CD4-positive, alpha-beta T cell treated with Interferon gamma for 1 hour (primary cell): Measurements from ENCODE around the gene IGFALS.

Source experiments
- DNase-seq: peaks from one replicate; pipeline ENCODE4 v3.0.0-alpha.2; 2020

Gene IGFALS

DNA sequence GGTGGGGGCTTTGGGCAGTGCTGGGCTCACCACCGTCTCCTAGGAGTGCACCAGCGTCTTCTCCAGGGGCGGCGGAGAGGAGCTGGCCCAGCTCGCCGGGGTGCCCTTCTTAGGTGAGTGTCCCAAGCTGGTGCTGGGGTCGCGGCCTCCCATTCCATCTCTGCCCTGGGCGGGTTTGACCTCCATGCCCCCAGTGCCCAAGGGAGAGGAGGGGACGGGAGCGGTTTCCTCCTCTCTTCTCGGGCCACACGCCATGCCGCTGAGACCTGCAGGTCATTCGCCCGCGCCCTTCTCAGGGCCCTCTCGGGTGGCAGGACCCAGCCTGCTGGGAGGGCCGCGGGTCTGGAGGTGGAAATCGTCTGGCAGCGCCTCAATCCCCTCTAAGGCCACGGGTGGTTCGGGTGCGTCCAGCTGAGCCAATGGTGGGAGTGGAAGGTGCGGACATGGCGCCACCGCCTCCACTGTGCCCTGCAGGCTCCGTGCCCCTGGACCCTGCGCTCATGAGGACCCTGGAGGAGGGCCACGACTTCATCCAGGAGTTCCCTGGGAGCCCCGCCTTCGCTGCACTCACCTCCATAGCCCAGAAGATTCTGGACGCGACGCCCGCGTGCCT, 5.3 kb downstream of the IGFALS start:
- DNase-seq = no peak

DNA sequence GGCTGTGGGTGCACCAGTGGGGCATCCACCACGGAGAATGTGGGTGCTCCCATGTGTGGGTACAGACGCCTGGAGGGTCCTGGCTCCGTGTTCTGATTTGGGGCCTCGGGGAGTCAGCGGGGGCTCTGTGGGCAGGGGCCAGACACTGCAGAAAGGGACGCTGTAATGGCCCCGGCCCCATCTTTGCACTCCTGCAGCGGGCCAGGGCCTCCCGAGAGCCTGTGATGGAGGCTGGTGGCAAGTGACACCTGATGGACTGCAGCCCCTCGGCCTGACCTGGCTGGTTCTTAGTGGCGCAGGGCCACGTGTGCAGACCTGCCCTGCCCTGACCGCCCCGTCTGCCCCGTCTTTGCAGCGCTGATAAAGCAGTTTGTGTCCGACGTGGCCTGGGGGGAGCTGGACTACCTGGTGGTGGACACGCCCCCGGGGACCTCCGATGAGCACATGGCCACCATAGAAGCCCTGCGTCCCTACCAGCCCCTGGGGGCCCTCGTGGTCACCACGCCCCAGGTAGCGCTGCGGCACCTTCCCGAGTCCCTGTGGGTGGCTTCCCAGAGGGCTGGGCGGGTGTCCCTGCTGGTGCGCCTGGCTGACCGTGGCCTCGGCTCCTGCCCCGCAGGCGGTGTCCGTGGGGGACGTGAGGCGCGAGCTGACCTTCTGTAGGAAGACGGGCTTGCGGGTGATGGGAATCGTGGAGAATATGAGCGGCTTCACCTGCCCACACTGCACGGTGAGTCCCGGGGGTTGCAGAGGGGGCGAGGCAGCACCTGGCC, 6.0 kb downstream of the IGFALS start:
- no peak for DNase-seq

DNA sequence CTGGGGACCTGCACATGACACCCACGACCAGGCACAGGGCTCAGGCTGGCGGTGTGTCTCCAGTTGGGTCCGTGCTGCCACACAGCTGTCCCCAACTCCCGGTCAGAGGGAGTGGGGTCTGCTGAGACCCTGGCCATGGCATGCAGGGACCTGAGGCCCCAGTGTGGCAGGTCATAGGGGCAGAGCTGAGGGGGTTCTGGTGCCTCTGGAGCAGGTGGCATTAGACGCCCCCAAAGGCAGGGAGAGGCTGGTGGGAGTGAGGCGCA, 6.5 kb downstream of the IGFALS start:
- DNase-seq = no peak

DNA sequence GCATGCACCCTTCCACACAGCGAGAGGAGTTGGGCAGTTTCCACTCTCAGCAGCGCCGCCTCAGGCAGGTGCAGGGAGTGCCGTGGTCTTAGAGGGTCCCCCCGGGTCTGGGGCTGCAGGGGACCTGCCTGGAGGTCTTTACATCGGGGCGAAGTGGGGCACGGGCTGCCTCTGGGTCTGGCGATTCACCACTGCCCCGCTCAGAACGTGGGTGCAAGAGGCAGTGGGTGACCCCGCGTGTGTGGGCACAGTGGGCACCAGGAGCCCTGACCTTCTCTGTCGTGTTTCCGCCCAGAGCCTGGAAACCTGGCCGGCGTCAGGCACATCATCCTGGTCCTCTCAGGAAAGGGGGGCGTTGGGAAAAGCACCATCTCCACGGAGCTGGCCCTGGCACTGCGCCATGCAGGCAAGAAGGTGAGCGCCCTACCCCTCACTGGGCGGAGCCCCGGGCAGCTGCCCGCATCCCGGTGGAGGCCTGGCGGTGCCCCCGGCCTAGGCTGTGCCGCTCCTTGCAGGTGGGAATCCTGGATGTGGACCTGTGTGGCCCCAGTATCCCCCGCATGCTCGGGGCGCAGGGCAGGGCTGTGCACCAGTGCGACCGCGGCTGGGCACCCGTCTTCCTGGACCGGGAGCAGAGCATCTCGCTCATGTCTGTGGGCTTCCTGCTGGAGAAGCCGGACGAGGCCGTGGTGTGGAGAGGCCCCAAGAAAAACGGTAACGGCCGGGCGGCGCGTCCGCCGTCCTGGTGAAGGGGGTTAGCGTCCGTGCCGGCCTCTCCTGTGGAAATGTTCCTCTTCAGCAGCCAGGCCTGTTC, 7.1 kb downstream of the IGFALS start:
- no peak for DNase-seq

DNA sequence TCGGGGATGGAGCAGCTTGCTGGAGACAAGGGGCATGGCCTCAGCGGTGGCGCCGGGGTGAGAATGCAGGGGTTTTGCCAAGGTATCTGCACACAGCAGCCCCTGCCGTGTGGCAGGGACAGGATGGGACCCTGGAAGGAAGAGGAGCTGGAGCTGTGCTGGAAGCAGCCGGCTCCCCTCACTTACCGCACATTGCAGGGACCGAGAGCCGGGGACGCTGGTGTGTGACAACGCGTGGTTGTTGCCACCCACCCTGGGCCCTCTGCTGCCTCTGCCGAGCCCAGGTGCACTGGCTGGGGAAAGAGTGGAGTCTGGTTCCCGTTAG, 7.7 kb downstream of the IGFALS start:
- no peak for DNase-seq

DNA sequence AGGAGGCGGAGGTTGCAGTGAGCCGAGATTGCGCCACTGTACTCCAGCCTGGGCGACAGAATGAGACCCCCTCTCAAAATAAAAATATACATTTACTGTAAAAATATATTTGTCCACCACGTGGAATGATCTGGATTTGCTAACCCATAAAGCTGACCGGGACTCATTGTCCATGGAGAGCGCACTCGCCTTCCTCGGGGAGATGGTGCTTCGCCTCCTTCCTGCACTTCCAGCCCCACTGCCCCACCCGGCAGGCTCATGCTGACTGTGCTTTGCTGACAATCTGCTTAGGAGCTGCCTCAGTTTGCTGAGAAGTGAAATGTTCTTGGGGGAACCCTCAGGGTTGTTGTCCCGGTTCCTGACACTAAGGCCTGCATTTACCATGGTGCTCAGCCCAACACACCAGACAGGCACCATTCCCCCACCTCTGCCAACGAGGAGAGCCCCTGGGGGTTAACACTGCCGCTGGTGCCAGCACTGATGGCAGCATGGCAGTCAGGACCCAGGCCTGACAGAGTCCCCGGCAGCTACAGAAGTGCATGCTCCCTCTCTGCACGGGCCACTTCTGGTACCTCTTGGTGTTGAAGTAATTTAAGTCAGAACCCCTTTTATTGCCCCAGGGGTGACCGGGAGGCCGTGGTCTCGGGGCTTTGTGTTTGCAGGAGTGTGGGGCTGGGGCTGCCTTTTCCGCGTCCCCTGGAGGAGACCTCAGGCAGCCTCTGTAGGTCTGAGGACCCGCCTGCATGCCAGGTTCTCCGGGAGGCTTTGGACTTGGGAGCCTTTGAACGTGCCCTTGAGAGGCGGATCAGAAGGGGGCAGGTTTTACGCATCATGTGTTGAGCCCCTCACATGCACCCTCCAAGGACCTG, 8.3 kb downstream of the IGFALS start:
- DNase-seq = no peak

DNA sequence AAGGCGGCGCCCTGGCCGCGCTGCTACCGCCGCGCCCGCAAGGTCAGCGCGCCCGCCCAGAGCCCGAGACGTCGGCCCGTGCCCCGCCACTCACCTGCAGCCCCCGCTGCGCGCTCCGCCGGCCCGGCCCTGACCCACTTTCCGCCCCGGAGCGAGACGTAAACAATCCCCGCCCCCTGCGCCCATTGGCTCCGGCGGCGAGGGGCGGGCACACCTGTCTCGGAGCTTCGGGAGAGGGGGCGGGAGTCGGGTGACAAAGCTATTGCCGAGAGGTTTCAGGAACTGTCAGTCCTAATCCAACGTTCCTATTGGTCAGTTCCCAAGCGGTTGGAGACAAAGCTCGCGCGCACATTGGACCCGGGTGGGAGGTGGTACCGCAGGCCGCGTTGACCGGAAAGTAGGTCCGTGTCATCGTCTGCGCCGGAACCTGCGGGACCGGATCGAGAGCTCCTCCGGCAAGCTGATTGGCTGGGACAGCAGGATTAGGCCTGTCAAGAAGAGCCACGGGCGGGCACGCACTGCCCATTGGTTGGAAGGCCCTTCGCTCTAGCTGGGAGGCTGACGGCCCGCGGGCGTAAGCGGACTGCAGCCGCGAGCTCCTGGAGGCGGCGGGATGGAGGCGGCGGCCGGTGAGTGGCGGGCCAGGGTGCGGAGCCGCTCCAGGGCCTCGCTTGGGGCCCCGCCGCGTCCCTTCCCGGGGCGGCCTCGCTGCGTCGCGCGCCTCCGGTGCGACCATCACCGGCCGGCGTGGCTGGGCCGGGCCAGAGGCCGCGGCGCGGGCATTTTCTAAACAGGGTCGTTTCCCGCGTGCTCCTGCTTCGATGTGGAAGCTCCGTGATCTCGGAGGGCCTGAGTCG, 10.9 kb downstream of the IGFALS start, which contains the start of the genes NUBP2 and SPSB3:
Gene NUBP2, plus strand, starts transcription at position 553 of the 857 bp plus-strand sequence. Its CDS starts 61 bp downstream, at position 614.
Gene SPSB3, minus strand, starts transcription at position 164 of the 857 bp plus-strand sequence. CDS start 1,088 bp downstream, outside the sequence.
- DNase-seq = peak; percentile 100

DNA sequence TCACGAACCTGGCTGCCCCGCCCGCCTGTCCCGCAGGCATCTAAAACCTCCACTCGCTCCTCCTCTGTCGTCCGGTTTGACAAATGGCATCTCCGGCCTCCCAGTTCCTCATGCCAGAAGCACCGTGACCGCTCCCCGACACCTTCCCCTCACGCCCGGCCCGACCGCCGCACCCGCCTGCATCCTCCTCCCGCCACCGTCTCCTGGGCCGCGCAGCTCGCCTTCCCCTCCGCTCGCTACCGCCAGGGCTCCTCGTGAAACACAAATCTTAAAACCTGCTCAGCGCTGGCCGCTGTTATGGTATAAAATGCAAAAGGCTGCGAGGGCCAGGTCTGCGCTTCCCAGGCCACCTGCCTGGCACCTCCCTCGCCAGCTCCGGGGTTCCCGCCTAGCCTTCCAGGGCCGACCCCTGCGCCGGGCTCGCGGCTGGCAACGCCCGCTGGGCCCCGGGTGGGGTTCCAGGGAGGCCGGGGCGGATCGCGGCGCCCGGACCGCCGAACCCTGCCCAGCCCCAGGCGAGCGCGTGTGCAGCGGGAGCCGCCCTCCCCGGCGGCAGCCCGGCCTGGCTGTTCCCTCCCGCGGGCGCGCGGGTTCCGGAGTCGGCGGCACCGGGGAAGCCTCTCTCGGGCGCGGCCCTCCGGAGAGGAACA, 11.6 kb downstream of the IGFALS start:
- no peak for DNase-seq

DNA sequence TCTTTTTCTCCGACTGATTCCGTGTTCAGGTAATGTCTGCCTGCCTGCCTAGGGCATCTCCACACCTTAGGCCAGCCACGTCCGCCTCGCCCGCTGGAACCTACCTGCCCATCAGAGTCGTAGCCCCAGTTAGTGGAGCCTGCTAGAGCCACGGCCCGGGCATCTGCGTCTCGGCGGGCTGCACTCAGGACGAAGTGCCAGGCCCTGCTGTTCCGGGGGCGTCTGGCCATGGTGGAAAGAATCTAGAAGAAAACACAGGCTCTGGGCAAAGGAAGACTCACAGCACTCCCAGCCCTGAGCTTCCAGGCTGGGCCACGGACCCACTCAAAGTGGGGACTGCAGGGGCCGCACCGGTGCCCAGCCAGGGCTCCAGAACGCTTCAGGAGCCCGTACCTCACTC, 12.3 kb downstream of the IGFALS start:
- no peak for DNase-seq

DNA sequence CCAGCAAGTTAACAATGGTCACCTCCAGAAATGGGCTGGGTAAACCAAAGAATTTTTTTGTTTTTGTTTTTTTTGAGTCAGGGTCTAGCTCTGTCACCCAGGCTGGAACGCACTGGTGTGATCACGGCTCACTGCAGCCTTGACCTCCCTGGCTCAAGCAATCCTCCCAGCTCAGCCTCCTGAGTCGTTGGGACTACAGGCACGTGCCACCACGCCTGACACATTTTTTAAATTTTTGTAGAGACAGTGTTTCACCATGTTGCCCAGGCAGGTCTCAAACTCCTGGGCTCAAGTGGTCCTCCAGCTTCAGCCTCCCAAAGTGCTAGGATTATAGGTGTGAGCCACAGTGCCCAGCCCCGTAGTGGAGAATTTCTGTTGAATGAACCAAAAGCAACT, 12.8 kb downstream of the IGFALS start:
- DNase-seq = no peak

DNA sequence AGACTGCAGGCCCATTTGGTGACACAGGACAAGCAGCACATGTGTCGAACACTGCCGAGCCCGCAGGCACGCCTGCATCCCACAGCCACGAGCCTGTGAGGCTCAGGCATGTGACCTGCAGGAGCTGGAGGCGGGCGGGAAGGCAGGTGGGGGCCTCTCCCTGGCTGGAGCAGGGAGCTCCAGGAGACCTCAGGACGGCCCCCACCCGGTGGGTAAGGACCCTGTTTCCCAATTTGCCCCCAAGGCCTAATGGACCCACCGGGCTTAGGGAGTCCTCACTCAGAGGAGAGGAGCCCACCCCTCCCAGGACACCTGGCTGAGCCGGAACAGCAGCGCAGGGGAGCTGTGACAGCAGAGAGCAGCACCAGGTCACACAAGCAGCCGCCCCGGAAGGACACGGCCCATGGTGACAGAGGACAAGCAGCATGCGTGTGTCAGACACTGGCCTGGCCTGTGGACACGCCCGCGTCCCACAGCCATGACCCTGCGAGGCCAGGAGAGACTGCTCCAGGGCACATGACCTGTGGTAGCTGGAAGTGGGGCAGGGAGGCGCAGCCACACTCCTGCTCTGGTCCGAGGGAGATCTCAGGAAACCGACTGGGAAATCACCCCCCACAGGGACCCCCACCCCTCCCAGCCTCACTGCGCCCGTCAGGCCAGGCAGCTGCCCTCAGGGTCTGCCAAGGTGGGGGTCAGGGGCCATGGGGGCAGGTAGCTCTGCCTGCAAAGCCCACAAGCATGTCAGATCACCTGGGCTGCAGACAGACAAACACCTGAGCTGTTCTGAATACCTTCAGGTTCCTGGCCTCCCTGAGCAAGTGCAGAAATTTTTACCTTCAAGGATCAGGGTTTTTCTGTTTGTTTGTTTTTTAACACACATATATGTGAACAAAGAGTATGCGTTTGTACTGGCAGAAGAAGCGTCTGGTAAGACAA, 13.5 kb downstream of the IGFALS start:
- no peak for DNase-seq

DNA sequence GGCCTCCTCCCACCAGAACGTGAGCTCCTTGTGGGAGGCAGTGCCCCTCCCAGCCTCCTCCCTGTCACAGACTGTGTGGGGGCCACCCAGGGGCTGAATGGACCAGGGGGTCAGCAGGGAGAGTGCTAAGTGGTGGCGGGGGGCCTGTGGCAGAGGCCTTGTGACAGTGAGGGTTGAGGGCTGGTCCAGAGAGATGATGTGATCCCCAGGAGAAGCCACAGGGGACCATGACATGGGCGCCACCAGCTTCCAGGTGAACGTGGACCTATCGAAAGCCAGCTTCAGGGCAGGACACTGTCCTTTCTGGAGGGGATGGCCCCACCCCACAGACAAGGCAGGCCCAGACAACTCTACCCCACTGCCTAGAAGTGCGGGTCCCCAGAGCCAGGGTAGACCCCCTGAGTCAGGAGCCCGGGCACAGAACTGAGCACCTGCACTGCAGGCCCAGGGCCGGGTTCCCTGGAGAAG, 14.2 kb downstream of the IGFALS start:
- no peak for DNase-seq

DNA sequence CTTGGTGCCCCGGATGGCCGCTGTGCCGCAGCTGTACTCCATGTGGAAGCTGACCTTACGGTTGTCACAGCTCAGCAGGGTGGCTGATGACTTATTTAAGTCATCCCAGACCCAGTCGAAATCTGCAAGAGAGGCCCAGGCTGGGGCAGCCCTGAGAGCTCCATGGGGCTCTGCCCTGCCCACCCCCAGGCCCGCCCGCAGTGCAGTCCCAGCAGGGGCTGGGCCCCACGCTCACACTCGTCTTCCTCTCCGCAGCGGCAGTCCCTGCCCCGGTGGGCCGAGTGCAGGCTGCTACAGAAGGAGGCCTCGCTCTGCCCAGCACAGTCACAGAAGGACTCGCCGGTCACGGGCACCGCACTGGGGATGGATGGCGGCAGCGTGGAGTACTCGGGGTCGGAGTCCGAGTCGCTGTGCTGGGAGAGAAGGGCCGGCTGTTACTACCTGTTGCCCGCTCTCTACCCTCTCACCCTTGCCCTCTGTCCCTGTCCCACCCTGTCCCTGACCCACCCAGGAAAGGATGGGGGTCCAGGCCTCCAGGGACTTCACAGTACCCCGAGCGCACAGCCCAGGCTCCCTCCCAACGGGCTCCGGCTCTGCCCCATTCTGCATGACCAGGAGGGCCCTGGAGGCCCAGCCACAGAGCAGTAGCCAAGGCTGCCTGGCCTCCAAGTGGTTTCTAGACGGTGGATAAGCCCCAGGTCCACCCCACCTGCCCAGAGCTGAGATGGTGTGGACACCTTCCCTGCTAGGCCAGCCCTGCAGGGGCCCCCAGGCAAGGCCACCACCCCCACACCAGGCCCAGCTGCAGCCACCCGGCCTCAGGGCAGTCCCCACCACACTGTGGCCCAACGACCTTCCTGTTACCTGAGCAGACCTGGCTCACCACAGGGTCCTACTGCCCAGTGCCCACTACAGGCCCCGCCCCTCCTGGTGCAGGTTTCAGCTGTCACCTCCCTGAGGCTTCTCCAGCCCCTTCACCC, 15.0 kb downstream of the IGFALS start:
- no peak for DNase-seq

DNA sequence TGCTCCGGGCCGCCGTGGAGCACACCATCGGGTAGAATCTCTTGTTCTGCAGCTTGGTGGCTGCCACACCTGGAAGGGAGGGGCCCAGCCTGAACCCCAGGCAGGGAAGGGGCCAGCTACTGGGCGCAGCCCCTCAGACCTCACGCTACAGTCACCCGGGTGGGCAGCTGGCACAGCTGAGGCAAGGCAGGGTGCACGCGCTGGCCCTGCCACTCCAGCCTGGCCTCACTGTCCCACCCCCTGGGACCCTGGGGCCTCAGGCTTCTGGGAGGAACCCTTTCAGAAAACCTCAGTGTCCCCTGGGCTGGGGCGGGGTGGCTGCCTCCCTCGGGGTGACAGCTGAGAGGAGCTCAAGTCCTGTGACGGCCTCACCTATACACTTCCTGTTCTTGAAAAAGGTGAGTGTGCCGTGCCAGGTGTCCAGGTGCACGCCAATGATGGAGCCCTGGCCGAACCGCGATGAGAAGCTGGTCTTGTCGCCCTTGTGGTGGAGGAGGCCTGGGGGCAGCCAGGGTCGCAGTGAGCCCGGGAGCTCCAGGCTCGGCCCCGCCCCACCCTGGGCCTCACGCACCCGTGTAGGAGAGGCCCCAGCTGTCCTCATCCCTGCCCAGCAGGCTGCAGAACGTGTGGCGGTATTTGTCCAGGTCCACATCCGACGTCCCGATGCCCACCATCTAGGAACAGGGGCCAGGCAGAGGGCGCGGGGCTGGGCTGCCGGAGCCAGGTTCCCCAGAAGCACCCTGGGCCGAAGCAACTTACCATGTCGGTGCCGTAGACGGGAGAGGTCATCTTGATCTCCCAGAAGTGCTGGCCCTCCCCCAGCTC, 15.9 kb downstream of the IGFALS start:
- no peak for DNase-seq

DNA sequence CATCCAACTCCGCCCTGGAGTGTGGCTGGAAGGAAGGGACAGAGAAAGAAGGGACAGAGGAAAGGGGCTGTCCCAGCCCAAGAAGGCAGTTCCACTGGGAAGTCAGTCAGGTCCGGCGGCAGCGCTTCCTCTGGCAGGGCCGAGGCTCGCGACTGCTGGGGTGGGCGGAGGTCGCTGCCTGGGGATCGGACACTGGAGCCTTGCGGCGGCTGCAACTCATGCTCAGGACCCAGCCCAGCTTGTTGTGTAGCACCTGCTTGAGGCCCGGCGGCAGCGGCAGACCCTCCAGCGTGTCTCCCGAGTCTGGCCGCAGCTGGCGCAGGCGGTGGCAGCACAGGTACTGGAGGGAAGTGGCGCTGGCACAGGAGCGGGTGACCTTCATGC, 16.5 kb downstream of the IGFALS start:
- DNase-seq = no peak

DNA sequence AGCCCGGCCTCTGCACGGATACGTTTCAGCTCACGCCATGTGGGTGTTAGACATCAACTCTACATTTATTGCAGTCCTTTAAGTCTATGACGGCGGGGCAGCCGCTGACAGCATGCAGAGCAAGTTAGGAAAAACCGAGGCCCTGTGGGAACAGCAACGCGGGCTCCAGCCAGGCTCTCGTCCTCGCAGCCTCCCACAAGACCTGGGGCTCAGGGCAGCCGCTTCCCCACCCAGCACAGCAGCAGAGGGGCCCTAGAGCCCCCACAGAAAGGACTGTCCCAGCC, 16.9 kb downstream of the IGFALS start:
- no peak for DNase-seq

DNA sequence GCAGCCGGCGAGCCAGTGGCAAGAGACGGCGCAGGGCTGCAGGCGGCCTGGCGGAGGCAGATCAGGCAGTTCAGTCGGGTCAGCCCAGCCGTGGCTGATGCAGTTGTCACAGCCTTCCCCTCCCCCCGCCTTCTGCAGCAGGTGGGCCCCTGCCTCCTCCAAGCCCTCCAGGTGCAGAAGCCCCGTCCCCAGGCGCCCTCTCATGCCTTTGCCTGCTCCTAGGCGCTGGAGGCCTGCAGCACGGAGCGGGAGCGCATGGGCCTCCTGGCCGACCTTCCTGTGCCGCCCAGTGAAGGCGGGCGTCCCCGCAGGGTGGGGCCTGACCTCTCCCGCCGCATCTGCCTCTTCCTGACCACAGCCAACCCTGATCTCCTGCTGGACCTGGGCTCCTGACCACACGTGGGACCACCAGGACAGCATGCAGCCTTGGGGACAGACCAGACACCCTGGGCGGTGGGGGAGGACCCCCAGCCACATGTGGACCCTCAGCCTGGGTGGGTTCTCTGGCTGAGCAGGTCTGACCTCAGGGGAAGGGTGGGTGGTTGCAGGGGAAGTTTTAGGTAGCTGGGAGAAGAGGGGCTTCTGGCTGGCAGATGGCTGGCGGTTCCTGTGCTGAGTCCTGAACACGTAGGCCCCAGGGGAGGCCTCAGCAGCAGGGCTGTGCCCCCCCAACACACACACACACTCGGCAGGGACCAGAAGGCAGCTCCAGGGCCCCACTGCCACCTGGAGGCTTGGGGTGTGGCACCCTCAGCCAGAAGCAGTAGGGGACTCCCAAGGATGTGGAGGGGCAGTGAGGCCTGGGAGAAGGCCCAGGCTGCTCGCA, 17.4 kb downstream of the IGFALS start:
- no peak for DNase-seq
